Ovary (tissue), 9 donors: ENCODE data around the gene FLRT2. TPM values are rescaled to one million over a fixed set of nuclear protein-coding genes. Genes with fewer than 3 reads are reported as not detected.

Experiments used
- DNase-seq, 5 donors: peaks; one replicate each; pipeline ENCODE4 v3.0.0-alpha.2; 2019 to 2020
- H3K27ac ChIP-seq, 2 donors: fragments of 200-600 bp; one replicate each; pipeline versions ENCODE4 v1.5.1 to v1.8.0; 2019 to 2022
- H3K27me3 ChIP-seq: fragments of 200-600 bp; one replicate; pipeline ENCODE4 v1.8.0; 2022
- H3K36me3 ChIP-seq: fragments of 200-600 bp; sonication (generic); one replicate; pipeline ENCODE4 v1.5.1; 2019
- H3K4me1 ChIP-seq: one replicate; pipeline ENCODE4 v1.8.1; 2013; ENCODE audit warnings: mild to moderate bottlenecking, moderate library complexity; ENCODE audit not compliant: insufficient read depth
- H3K4me3 ChIP-seq: fragments of 200-600 bp; sonication (generic); one replicate; pipeline ENCODE4 v1.5.1; 2017
- H3K9me3 ChIP-seq, 2 donors: fragments of 200-600 bp in 1 of 2; sonication (generic) in 1 of 2; one replicate each; pipeline versions ENCODE4 v1.5.1 to v1.8.1; 2013 to 2019; ENCODE audit warnings: mild to moderate bottlenecking in 1 of 2, moderate library complexity in 1 of 2
- EP300 ChIP-seq: sonication (generic); formaldehyde crosslinking; IDR thresholded peaks from one replicate; pipeline ENCODE4 v1.6.1; 2017; ENCODE audit warnings: antibody characterized with exemption
- POLR2A ChIP-seq: fragments of 450-650 bp; IDR thresholded peaks from one replicate; pipeline ENCODE4 v1.6.1; 2017; ENCODE audit warnings: antibody characterized with exemption, mild to moderate bottlenecking, moderate library complexity
- WGBS, 3 donors: extraction: QIAGEN DNeasy Blood & Tissue Kit in 1 of 3; methylation state at CpG; one replicate each; pipeline versions ENCODE4 v1.1.5 to v1.1.7; 2013 to 2017; 5-methylcytosine and 5-hydroxymethylcytosine counted together
- intact Hi-C, 4 donors: fragments of 100-400 bp; cut with DNase I; formaldehyde crosslinking; loops; one replicate each; pipeline versions ENCODE4 v1.11.0 to v1.15.1; 2022 to 2023
- polyA plus RNA-seq, 2 donors: library from polyadenylated mRNA; stranded (reverse); fragments of 200-250 nt in 1 of 2; fragments of 350-450 nt in 1 of 2; fragmentation: Illumina TruSeq in 1 of 2; extraction: RNeasy Lipid Tissue Mini Kit (QIAGEN cat#74804) in 1 of 2; gene quantifications; one replicate each; pipeline ENCODE4 v1.2.3, GENCODE V29; 2013 to 2014
- total RNA-seq, 7 donors: library from RNA; depleted of rRNA in 2 of 7; stranded (reverse); fragments of >200 nt in 2 of 7; fragmentation: NEBNext Ultra II Directional in 3 of 7; extraction: Animal tissue kit (Norgen Biotek cat#: 25700) in 3 of 7; gene quantifications; one replicate each; pipeline versions ENCODE4 v1.1.0 to v1.2.4, GENCODE V29; 2016 to 2023
- TF ChIP-seq, protein P1 (sequence below), 3 donors: fragments of 450-650 bp in 2 of 3; fragments of 200-600 bp in 1 of 3; IDR thresholded peaks; one replicate each; pipeline versions ENCODE4 v1.5.1 to v1.8.0; 2016 to 2022; ENCODE audit warnings: antibody characterized with exemption in 3 of 3, mild to moderate bottlenecking in 1 of 3
- donor health status: DM: no; HTN: no; CAD: no; lungs with moderate emphysema.
- donor health status: DM: no; HTN: no; CAD: no.
- donor health status: Bipolar disorder and iron deficiency.
- donor health status: DM: yes; HTN: yes; CAD: no.
- donor health status: DM: no; HTN: no; CAD: no.
- donor health status: DM: yes; HTN: yes; CAD: no.

FLRT2 gene
- total and polyA plus RNA-seq, 9 donors = 27.0 to 166 (median 55.5) TPM

DNA sequence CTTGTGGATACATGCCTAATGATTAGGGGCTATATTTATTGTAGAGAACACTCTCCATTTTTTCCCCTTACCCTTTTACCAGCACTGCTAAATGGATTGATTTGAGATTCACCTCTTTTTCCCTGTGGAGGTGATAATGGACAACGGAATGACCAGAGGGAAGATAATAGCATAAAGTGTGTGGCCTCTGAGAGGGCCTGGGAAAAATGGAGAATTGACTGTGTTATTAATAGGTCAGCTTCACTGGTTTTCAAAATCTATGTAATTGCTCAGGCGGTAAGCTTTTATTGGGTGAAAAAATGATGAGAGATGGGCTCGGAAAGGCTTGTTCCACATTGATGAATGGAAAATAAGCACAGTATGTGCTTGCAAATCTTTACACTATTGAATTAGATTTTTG lies 15.8 kb downstream of the FLRT2 start:
- no peaks in the 10 kb centered on the region for H3K27me3 ChIP-seq
- H3K4me1 ChIP-seq = peaks cover 14% of the 10 kb centered on the region
- 89 to 96% (median 95%) methylated on average over 3 of the region's 3 CpGs for WGBS, 3 donors
- no peak overlapping the region for H3K4me3 ChIP-seq
- intact Hi-C loops = no loop called here
- H3K27ac ChIP-seq = no peak overlapping the region
- no peak for DNase-seq
- no peaks in the 10 kb centered on the region for H3K9me3 ChIP-seq
- H3K36me3 ChIP-seq = no peaks in the 10 kb centered on the region
- TF ChIP-seq, protein P1, sequence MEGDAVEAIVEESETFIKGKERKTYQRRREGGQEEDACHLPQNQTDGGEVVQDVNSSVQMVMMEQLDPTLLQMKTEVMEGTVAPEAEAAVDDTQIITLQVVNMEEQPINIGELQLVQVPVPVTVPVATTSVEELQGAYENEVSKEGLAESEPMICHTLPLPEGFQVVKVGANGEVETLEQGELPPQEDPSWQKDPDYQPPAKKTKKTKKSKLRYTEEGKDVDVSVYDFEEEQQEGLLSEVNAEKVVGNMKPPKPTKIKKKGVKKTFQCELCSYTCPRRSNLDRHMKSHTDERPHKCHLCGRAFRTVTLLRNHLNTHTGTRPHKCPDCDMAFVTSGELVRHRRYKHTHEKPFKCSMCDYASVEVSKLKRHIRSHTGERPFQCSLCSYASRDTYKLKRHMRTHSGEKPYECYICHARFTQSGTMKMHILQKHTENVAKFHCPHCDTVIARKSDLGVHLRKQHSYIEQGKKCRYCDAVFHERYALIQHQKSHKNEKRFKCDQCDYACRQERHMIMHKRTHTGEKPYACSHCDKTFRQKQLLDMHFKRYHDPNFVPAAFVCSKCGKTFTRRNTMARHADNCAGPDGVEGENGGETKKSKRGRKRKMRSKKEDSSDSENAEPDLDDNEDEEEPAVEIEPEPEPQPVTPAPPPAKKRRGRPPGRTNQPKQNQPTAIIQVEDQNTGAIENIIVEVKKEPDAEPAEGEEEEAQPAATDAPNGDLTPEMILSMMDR (IDR thresholded peaks at IDR 0.05) = no peak
- TF ChIP-seq EP300 = no peak
- TF ChIP-seq POLR2A = no peak

DNA sequence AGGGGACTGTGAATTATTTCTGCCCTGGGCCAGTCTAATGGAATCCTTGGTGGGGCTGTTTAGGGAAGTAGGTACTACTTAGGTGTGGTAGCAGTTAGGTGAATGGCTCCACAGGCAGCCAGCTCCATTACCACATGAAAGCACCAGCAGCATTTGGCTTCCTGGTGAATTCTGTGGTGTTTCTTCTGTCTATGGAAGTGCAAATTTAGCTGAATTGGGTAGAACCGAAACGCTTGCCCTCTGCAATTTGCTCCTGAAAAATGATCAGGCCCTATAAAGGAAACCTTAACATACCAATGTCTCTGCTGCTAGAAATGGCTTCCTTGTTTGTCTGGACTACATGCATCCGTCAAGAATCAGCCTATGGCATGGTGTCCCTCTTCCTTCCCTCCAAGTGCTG lies 16.4 kb downstream of the FLRT2 start:
- WGBS, 3 donors = 63 to 67% (median 64%) methylated on average over 3 of the region's 3 CpGs
- Histone ChIP-seq H3K4me3 (no peak overlapping the region), H3K36me3 (no peaks in the 10 kb centered on the region), H3K9me3 (no peaks in the 10 kb centered on the region), H3K27ac (no peak overlapping the region), H3K4me1 (peaks cover 12% of the 10 kb centered on the region), H3K27me3 (no peaks in the 10 kb centered on the region)
- intact Hi-C loops = no loop called here
- TF ChIP-seq POLR2A (no peak), EP300 (no peak)
- TF ChIP-seq, protein P1 (IDR thresholded peaks at IDR 0.05) = no peak
- DNase-seq = no peak

DNA sequence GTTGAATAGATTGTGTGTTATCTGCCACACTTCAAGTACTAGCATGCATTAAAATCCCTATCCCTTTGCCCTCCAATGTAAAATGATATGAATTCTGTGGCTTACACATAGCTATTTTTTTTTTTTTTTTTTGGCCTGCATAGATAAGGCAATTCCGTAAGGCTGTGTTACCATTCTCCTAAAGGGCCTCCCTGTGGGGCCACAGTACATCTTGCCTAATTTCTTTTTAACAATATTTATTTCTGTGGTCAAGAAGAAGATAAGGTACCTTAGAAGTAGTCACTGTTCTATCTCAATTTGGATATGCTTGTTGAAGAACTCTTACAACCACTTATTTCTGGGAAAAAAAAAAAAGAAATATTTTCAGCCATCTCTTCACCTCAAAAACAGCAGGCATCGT lies 19.8 kb downstream of the FLRT2 start:
- no peak for DNase-seq
- no peak for TF ChIP-seq POLR2A
- TF ChIP-seq, protein P1 (IDR thresholded peaks at IDR 0.05) = no peak
- no peak for TF ChIP-seq EP300
- 33 to 53% (median 47%) methylated on average over 2 of the region's 2 CpGs for WGBS, 3 donors
- H3K36me3 ChIP-seq = no peaks in the 10 kb centered on the region
- H3K4me1 ChIP-seq = peaks cover 13% of the 10 kb centered on the region
- no peaks in the 10 kb centered on the region for H3K27me3 ChIP-seq
- no peak overlapping the region for H3K4me3 ChIP-seq
- H3K27ac ChIP-seq = no peak overlapping the region
- H3K9me3 ChIP-seq = no peaks in the 10 kb centered on the region
- intact Hi-C loops = no loop called here

DNA sequence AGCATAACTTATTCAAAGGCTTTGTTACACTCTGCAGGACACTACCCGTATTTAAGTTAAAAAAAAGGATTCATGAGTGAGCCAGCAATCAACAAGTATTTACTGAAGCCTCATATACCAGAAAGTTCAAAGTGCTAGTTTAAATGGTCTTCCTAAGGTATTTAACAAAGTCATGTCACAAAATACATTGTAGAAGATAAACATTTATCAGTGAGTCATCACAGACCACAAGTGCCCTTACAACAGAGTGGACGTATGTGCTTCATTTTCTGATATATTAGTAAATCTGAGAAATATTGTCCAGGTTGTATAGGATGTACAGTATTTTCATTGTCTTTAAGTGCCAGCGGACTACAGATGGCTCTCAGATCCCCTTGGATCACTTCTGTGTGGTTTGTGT lies 24.2 kb downstream of the FLRT2 start:
- TF ChIP-seq, protein P1 (IDR thresholded peaks at IDR 0.05) = no peak
- TF ChIP-seq EP300 = no peak
- TF ChIP-seq POLR2A = no peak
- no peak overlapping the region for H3K27ac ChIP-seq

More for the DNA sequence above, 24.2 kb downstream of the FLRT2 start:
- H3K36me3 ChIP-seq = no peaks in the 10 kb centered on the region
- H3K27me3 ChIP-seq = no peaks in the 10 kb centered on the region
- peaks cover 4% of the 10 kb centered on the region for H3K4me1 ChIP-seq
- H3K9me3 ChIP-seq = no peaks in the 10 kb centered on the region
- DNase-seq = no peak
- no peak overlapping the region for H3K4me3 ChIP-seq
- 61 to 65% (median 63%) methylated on average over 3 of the region's 3 CpGs for WGBS, 3 donors
- intact Hi-C loops = no loop called here
